Measurements from ENCODE around the gene A2M.

A2M gene

GRCh38 chr12:9120487-9121184 lies 4.9 kb upstream of the A2M start:
- DNase-seq = no peak

DNA sequence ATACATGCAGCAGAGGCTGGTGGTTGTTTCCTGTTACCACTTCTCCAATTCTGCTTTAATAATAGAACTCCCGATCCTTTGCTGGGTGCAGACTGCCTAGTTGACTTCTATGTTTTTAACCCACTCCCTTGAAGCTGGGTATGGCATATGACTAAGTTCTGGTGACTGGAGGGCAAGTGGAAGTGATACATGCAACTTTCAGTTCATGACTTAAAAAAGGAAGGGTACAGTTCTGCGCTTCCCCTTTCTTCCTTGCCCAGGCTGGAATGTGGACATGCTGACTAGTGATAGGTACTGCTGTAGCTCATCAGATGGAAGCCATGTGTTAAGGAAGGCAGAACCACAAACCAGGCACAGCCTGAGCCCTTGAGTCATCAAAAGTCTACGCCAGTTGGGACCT lies 2.4 kb upstream of the A2M start:
- DNase-seq = peak; percentile 100

DNA sequence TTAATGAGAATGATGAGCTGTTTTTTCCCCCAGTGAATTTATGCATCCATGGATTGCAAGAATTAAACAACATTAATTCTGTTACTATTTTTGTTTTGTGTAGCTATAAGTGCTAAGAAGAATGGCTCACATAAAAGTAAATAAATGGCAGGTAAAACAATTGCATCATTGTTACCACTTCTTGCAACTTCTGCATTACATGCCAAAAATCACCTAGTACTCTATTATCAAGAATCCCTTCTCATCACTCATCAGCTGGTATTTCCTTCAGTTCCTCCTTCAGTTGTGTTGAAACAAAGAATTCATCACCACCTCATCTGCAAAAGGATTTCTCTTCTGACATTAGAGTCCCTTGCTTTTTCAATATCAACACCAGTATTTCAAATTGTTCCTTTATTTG lies 773 bp downstream of the A2M start:
- DNase-seq = peak; percentile 6

- DNase-seq = no peak
Measured at GRCh38 chr12:9113987-9114309, 1.8 kb downstream of the A2M start.

DNA sequence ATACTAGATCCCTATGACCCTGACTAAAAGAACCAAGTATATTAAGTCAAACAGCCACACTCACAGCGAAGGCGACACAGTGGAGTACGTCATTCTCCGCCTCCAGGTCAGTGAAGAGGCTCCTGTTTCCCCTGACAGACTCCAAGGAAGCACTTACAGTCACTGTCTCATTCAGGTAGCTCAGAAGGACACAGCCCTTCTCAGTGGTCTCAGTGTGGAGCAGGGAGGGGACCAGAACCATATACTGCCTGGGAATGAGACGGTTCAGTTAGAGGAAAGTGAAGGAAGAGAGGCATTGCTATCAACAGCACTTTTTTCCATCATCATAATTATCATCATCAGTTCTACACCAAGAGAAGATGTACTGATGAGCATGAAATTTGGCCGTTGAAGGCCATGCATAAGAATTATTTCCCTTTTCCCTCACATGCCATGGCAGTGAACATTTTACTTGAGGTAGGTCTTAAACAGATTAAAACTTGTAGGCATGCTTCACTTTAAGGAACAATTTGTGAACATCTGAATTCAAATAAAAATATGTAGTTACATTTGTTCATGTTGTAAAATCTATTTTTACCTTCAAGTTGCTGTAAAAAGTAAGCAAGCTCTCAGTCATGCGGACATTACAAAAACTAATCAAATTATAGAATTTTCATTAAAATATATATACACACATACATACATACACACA lies 2.3 kb downstream of the A2M start:
- no peak for DNase-seq

- no peak for DNase-seq
Measured at GRCh38 chr12:9112076-9112853, 3.5 kb downstream of the A2M start.

DNA sequence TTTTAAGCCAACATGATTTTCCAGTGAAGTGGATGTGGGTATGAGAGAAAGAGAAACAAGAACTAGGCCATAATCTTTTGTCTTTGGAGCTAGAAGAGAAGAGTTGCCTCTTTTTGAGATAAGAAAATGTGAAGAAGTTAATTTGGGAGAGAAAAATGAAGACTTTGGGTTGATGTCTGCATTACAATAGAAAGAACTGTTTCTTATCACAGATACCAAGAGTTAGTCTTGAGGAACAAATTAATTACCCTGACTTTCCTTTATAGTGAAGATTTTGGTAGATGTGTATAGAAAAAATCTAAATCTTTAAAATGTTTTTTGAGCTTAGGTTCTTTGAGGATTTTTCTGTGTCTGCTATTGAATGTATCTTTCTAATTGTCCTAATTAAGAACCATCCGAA lies 4.2 kb downstream of the A2M start:
- no peak for DNase-seq

DNA sequence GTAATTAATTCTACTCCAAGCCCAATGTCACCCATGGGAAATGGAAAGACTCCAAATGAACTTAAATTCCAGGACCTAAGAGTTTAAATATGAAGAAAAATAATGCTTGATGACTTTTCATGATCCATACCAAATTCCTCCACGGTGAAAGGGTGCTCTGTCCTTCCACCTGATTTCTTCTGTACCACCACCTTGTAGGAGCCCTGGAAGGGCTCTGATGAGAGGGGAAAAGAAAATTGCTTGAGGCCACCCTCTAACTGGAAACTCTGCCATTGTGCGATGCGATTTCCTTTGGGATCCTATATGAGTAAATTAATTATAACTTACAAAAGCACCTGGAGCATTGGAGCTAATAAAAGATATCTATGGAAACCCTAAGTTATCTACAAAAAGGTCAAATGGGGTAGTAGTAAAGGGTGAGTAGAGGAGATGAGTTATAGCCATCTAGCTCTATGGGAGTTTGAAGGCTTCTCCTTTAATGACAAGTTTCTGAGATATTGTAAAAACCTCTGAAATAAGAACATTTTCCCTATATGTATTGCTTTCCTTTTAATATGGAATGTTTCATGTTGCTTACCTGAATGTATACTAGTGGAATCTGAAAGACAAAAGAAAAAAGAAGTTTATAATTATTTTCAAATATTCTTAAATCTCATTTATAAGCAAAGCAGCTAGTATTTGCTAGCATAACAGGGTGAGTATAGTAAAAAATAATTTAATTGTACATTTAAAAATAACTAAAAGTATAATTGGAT lies 5.8 kb downstream of the A2M start:
- DNase-seq = no peak

GRCh38 chr12:9109213-9109522 lies 6.6 kb downstream of the A2M start:
- DNase-seq = no peak

- DNase-seq = no peak
Measured at GRCh38 chr12:9108504-9109212, 7.1 kb downstream of the A2M start.

GRCh38 chr12:9107542-9107873 lies 8.2 kb downstream of the A2M start:
- no peak for DNase-seq

- DNase-seq = no peak
Measured at GRCh38 chr12:9106610-9107541, 8.8 kb downstream of the A2M start.

DNA sequence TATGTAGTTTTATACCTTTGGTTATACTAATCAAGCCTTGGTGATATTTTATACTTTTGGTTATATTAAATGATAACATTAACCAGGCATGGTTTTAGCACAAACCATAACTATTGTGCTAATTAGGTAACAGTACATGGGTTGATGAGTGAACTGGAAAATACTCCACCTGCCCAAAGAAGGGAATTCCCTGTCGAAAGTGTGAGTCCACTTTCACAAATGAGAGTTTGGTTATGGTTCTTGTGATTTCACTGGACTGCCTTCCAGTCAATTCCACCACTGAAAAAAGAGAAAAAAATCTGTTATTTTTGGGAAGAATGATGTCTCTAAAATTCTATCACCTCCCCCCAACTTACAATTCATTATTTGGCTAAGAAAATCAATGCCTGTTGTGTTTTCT lies 9.7 kb downstream of the A2M start:
- no peak for DNase-seq

GRCh38 chr12:9104767-9105423 lies 10.8 kb downstream of the A2M start:
- DNase-seq = no peak

GRCh38 chr12:9104087-9104486 lies 11.6 kb downstream of the A2M start:
- DNase-seq = no peak

- peak; percentile 21 for DNase-seq
Measured at GRCh38 chr12:9103050-9103849, 12.5 kb downstream of the A2M start.

DNA sequence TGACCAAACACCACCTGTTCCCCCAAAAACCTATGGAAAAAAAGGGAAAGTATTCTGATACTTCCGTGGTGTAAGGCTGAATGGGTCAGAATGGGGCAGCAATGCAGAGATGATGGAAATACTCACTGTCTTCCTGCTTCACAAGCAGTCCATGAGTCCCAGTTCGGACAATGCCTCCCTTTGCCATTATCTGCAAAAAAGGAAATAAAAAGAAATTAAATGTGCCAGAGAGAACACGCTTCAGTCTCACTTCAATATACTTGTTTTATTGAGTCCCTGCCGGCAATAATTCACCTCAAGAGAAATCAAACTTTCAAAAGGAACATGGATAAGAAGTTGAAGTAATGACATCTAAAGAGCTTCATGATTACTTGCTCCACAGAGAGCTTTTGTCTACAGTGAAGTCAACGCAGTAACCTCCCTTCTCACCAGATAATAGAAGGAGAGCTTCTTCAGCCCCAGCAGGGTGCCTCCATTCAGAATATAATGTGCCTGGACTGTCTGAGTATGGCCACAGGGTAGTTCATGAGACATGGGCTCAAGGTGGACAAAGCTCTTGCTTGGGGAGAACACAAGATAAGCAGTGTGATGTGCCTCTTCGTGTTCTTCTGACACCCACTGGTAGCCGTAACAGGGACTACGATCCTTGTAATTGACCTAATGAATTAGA lies 14.6 kb downstream of the A2M start:
- no peak for DNase-seq

DNA sequence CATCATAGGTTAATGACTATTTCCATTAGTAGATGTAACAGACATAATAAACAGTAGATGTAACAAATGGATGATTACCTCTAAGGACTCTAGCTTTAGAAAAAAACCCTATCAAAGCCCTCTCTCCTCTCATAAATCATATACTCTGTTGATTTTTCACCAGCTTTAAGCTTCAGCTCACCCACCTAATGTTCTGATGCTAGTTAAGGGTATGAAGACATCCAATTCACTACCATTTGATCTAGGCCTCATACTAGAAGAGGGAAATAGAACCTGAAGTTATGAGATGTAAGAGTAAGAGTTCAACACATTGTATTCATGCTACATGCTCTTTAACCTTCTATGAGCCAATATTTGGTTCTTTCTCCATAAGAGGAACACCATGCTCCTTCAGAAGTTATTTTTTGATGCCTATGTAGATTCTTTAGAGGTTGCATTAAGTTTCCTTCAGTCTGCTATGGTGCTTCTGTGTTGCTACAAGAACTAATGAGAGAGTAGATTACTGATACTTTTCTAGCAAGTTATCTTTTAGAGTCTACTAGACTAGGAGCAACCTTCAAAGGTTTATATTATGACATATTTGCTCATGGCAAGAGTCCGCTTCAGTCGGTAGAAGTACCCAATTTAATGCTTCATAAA lies 16.0 kb downstream of the A2M start:
- no peak for DNase-seq

DNA sequence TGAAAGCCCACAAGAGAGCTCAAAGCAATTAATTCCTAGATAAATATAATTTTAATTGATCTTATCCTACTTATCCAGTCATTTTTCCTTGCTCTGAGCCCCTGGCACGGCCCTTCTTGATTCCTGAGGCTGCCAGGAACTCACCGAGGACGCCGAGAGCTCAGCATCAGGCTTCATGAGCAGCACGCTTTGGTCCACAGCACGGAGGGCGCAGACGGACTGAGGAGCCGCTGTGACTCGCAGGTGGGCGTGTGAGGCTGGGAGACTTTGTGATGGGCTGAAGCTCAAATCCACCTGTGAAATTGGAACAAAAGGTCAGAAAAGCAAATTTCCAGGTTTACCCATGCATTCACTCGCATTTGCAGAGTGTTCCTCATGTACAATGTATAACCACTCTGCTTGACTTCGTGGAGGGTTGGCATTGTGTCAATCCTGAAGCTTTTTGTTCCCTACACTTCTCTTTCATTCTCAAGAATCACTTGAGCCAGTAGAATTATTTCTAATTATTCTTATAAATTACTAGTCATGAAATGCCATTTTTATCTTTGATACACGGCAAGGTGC lies 17.2 kb downstream of the A2M start:
- DNase-seq = no peak

All from MV-4-11 (cell line).